Fibroblast of skin of left biceps (primary cell): Measurements from ENCODE around the gene RASGRP1.

Experiments used
- DNase-seq, 2 experiments: peaks; one replicate each; pipeline ENCODE4 v3.0.0-alpha.2; 2013; ENCODE audit warnings: low read depth in 2 of 2

Gene RASGRP1

GRCh38 chr15:38536201-38536676, 28.4 kb downstream of the RASGRP1 start:
- DNase-seq: peak; percentile 92 to 94

GRCh38 chr15:38535491-38536200, 29.0 kb downstream of the RASGRP1 start:
- DNase-seq: no peak

- DNase-seq: no peak
Measured at GRCh38 chr15:38534691-38535090, 29.9 kb downstream of the RASGRP1 start.

GRCh38 chr15:38533926-38534325, 30.7 kb downstream of the RASGRP1 start:
- DNase-seq: no peak

- DNase-seq: no peak
Measured at GRCh38 chr15:38533416-38533915, 31.1 kb downstream of the RASGRP1 start.

GRCh38 chr15:38532728-38533127, 31.9 kb downstream of the RASGRP1 start:
- no peak for DNase-seq

- no peak for DNase-seq
Measured at GRCh38 chr15:38531509-38531908, 33.1 kb downstream of the RASGRP1 start.

GRCh38 chr15:38530113-38530512, 34.5 kb downstream of the RASGRP1 start:
- DNase-seq: no peak

GRCh38 chr15:38528294-38528693, 36.3 kb downstream of the RASGRP1 start:
- peak in 1 of 2 experiments; percentile 34 for DNase-seq

GRCh38 chr15:38526158-38526557, 38.5 kb downstream of the RASGRP1 start:
- no peak for DNase-seq

GRCh38 chr15:38525489-38525888, 39.1 kb downstream of the RASGRP1 start:
- DNase-seq: no peak

GRCh38 chr15:38524156-38524555, 40.5 kb downstream of the RASGRP1 start:
- no peak for DNase-seq

- DNase-seq: no peak
Measured at GRCh38 chr15:38522922-38523321, 41.7 kb downstream of the RASGRP1 start.

- no peak for DNase-seq
Measured at GRCh38 chr15:38521316-38521715, 43.3 kb downstream of the RASGRP1 start.

- DNase-seq: no peak
Measured at GRCh38 chr15:38520035-38520434, 44.6 kb downstream of the RASGRP1 start.

- DNase-seq: no peak
Measured at GRCh38 chr15:38518084-38518483, 46.5 kb downstream of the RASGRP1 start.

- no peak for DNase-seq
Measured at GRCh38 chr15:38517312-38517975, 47.2 kb downstream of the RASGRP1 start.

GRCh38 chr15:38516626-38517025, 48.0 kb downstream of the RASGRP1 start:
- DNase-seq: no peak

GRCh38 chr15:38514601-38515000, 50.0 kb downstream of the RASGRP1 start:
- no peak for DNase-seq

- no peak for DNase-seq
Measured at GRCh38 chr15:38512901-38513300, 51.7 kb downstream of the RASGRP1 start.

- DNase-seq: no peak
Measured at GRCh38 chr15:38509152-38509551, 55.5 kb downstream of the RASGRP1 start.

- DNase-seq: no peak
Measured at GRCh38 chr15:38508647-38509046, 56.0 kb downstream of the RASGRP1 start.

- no peak for DNase-seq
Measured at GRCh38 chr15:38507570-38507969, 57.0 kb downstream of the RASGRP1 start.
